Astrocyte (in vitro differentiated cells and primary cell): ENCODE measurements around the gene KSR2. TPM values are rescaled to one million over a fixed set of nuclear protein-coding genes. Genes with fewer than 3 reads are reported as not detected.

ENCODE experiments used
- DNase-seq: peaks from one replicate; pipeline ENCODE4 v3.0.0-alpha.2; 2010; ENCODE audit warnings: low read depth
- FAIRE-seq: peaks from 2 replicates; lab custom pipeline; 2011; peaks lifted over from hg19 to GRCh38; lab: Jason Lieb, UNC
- H2AFZ ChIP-seq: 2 replicates; pipeline ENCODE4 v1.6.0; 2012; ENCODE audit warnings: low read depth, low read length, inconsistent platforms
- H3K27ac ChIP-seq: 2 replicates; pipeline ENCODE4 v1.5.1; 2011; ENCODE audit warnings: low read depth, low read length, inconsistent platforms
- H3K27me3 ChIP-seq: 2 replicates; pipeline ENCODE4 v1.6.0; 2011; ENCODE audit warnings: low read length, inconsistent platforms; ENCODE audit not compliant: insufficient read depth
- H3K36me3 ChIP-seq: 2 replicates; pipeline ENCODE4 v1.5.1; 2011; ENCODE audit warnings: low read length, inconsistent platforms; ENCODE audit not compliant: insufficient read depth
- H3K4me1 ChIP-seq: 2 replicates; pipeline ENCODE4 v1.5.1; 2011; ENCODE audit warnings: low read length, inconsistent platforms; ENCODE audit not compliant: insufficient read depth
- H3K4me2 ChIP-seq: 2 replicates; pipeline ENCODE4 v1.6.0; 2012; ENCODE audit warnings: low read length, inconsistent platforms
- H3K4me3 ChIP-seq: 2 replicates; pipeline ENCODE4 v1.5.1; 2011; ENCODE audit warnings: low read depth, mild to moderate bottlenecking, low read length, inconsistent platforms; ENCODE audit not compliant: insufficient read depth
- H3K79me2 ChIP-seq: 2 replicates; pipeline ENCODE4 v1.6.0; 2012; ENCODE audit warnings: mild to moderate bottlenecking, low read length, inconsistent platforms; ENCODE audit not compliant: insufficient read depth
- H3K9ac ChIP-seq: 2 replicates; pipeline ENCODE4 v1.6.0; 2012; ENCODE audit warnings: mild to moderate bottlenecking, low read length, inconsistent platforms
- H3K9me3 ChIP-seq: 2 replicates; pipeline ENCODE4 v1.5.1; 2012; ENCODE audit warnings: low read depth, mild to moderate bottlenecking, low read length, inconsistent platforms; ENCODE audit not compliant: insufficient read depth
- H4K20me1 ChIP-seq: 2 replicates; pipeline ENCODE4 v1.6.0; 2012; ENCODE audit warnings: low read length, inconsistent platforms; ENCODE audit not compliant: insufficient read depth
- H3K27ac Mint-ChIP-seq: one replicate; pipeline ENCODE4 v1.8.0; 2021; ENCODE audit warnings: mild to moderate bottlenecking, mixed read lengths; ENCODE audit not compliant: unreplicated experiment
- H3K27me3 Mint-ChIP-seq: one replicate; pipeline ENCODE4 v1.8.0; 2021; ENCODE audit warnings: low read depth, mixed read lengths; ENCODE audit not compliant: unreplicated experiment
- H3K36me3 Mint-ChIP-seq: one replicate; pipeline ENCODE4 v1.8.0; 2021; ENCODE audit warnings: low read depth, mixed read lengths; ENCODE audit not compliant: unreplicated experiment
- H3K4me1 Mint-ChIP-seq: one replicate; pipeline ENCODE4 v1.8.0; 2021; ENCODE audit warnings: low read depth, mixed read lengths; ENCODE audit not compliant: unreplicated experiment
- H3K4me3 Mint-ChIP-seq: one replicate; pipeline ENCODE4 v1.8.0; 2021; ENCODE audit warnings: mild to moderate bottlenecking, moderate library complexity, mixed read lengths; ENCODE audit not compliant: unreplicated experiment
- H3K9me3 Mint-ChIP-seq: one replicate; pipeline ENCODE4 v1.8.0; 2021; ENCODE audit warnings: mild to moderate bottlenecking, mixed read lengths; ENCODE audit not compliant: unreplicated experiment
- CTCF ChIP-seq: IDR thresholded peaks from 2 replicates; pipeline ENCODE4 v1.5.1; 2011; ENCODE audit warnings: low read depth, mild to moderate bottlenecking, inconsistent platforms, low read length, moderate library complexity; ENCODE audit not compliant: insufficient read depth
- EZH2 ChIP-seq: IDR thresholded peaks from 2 replicates; pipeline ENCODE4 v1.6.1; 2012; ENCODE audit warnings: mild to moderate bottlenecking, low read length, inconsistent platforms; ENCODE audit not compliant: insufficient read depth
- total RNA-seq: library from RNA; stranded (reverse); gene quantifications from 2 replicates; pipeline ENCODE4 v1.2.1, GENCODE V29; 2021

KSR2 gene
- total RNA-seq, 1 donor from 2014 or later: 0.98 TPM

- FAIRE-seq (no peak), DNase-seq (no peak)
- Histone ChIP-seq H3K27ac (no peak overlapping the region), H3K9me3 (no peaks in the 10 kb centered on the region), H3K36me3 (no peaks in the 10 kb centered on the region), H3K4me3 (no peak overlapping the region), H2AFZ (no peak overlapping the region), H3K4me1 (no peaks in the 10 kb centered on the region), H3K4me2 (no peak overlapping the region), H3K9ac (no peak overlapping the region), H4K20me1 (no peaks in the 10 kb centered on the region), H3K27me3 (no peaks in the 10 kb centered on the region), H3K79me2 (no peaks in the 10 kb centered on the region)
- peaks cover 25% of the 10 kb centered on the region for H3K27me3 Mint-ChIP-seq
- H3K9me3 Mint-ChIP-seq: no peaks in the 10 kb centered on the region
- H3K36me3 Mint-ChIP-seq: no peaks in the 10 kb centered on the region
- no peak overlapping the region for H3K4me3 Mint-ChIP-seq
- TF ChIP-seq EZH2 (no peak), CTCF (no peak)
- H3K27ac Mint-ChIP-seq: no peak overlapping the region
- H3K4me1 Mint-ChIP-seq: no peaks in the 10 kb centered on the region
Measured at GRCh38 chr12:117563007-117563406, 405.8 kb downstream of the KSR2 start.

DNA sequence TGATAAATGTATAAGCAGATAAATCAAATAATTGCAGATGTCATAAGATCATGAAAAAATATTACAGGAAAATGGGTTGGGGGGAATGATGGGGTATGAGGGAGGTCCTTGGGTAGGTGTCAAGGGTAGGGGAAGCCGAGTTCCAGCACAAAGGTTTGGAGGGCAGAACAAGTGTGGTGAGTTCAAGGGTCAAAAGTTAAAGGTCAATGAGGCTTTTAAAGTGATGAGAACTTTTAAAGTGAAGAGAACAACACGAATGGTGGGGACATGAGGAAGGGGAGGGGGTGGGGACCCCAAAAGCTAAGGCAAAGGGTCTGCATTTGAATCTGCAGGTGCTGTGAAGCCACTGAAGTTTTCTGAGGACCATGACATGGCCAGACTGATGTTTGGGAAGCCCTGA is 406.8 kb downstream of the KSR2 start:
- Histone ChIP-seq H3K9me3 (no peaks in the 10 kb centered on the region), H3K4me1 (no peaks in the 10 kb centered on the region), H3K9ac (no peak overlapping the region), H3K27ac (no peak overlapping the region), H3K27me3 (no peaks in the 10 kb centered on the region), H2AFZ (no peak overlapping the region), H3K4me3 (no peak overlapping the region), H4K20me1 (no peaks in the 10 kb centered on the region), H3K79me2 (no peaks in the 10 kb centered on the region), H3K36me3 (no peaks in the 10 kb centered on the region), H3K4me2 (no peak overlapping the region)
- Mint-ChIP-seq H3K36me3 (no peaks in the 10 kb centered on the region), H3K27ac (no peak overlapping the region), H3K4me1 (no peaks in the 10 kb centered on the region), H3K4me3 (no peak overlapping the region), H3K27me3 (peaks cover 27% of the 10 kb centered on the region), H3K9me3 (no peaks in the 10 kb centered on the region)
- TF ChIP-seq CTCF (no peak), EZH2 (no peak)
- FAIRE-seq (no peak), DNase-seq (no peak)

DNA sequence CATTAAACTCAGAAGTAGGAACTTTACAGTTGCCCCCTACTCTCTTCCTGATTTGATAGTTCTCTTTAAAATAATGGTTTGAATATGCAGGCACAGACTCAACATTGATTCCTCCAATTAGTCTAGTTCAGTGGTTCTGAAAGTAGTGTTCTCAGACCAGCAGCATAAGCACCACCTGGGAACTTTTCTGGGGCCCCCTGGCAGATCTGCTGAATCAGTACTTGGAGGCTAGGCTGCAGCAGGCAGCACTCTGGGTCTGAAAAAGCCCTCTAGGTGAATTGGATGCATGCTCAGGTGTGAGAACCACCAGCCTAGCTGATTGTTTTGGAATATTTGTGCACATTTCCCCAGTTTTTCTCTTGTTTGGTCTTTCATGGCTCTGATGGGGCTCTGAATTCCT is 408.8 kb downstream of the KSR2 start:
- Histone ChIP-seq H2AFZ (no peak overlapping the region), H3K4me3 (no peak overlapping the region), H3K27ac (no peak overlapping the region), H3K4me1 (no peaks in the 10 kb centered on the region), H3K9me3 (peaks cover 1% of the 10 kb centered on the region), H4K20me1 (no peaks in the 10 kb centered on the region), H3K79me2 (no peaks in the 10 kb centered on the region), H3K36me3 (no peaks in the 10 kb centered on the region), H3K4me2 (no peak overlapping the region), H3K9ac (no peak overlapping the region), H3K27me3 (no peaks in the 10 kb centered on the region)
- H3K27ac Mint-ChIP-seq: no peak overlapping the region
- FAIRE-seq (no peak), DNase-seq (no peak)
- H3K27me3 Mint-ChIP-seq: peaks cover 30% of the 10 kb centered on the region
- TF ChIP-seq EZH2: no peak
- TF ChIP-seq CTCF: no peak
- H3K4me3 Mint-ChIP-seq: no peak overlapping the region
- no peaks in the 10 kb centered on the region for H3K4me1 Mint-ChIP-seq
- H3K9me3 Mint-ChIP-seq: peaks cover under 1% of the 10 kb centered on the region
- H3K36me3 Mint-ChIP-seq: no peaks in the 10 kb centered on the region
